CD4-positive, alpha-beta T cell treated with Interleukin-4 for 4 hours (primary cell): ENCODE data around the gene WDR1.

Experiments
- DNase-seq: peaks from one replicate; pipeline ENCODE4 v3.0.0-alpha.2; 2020

The WDR1 gene

DNA sequence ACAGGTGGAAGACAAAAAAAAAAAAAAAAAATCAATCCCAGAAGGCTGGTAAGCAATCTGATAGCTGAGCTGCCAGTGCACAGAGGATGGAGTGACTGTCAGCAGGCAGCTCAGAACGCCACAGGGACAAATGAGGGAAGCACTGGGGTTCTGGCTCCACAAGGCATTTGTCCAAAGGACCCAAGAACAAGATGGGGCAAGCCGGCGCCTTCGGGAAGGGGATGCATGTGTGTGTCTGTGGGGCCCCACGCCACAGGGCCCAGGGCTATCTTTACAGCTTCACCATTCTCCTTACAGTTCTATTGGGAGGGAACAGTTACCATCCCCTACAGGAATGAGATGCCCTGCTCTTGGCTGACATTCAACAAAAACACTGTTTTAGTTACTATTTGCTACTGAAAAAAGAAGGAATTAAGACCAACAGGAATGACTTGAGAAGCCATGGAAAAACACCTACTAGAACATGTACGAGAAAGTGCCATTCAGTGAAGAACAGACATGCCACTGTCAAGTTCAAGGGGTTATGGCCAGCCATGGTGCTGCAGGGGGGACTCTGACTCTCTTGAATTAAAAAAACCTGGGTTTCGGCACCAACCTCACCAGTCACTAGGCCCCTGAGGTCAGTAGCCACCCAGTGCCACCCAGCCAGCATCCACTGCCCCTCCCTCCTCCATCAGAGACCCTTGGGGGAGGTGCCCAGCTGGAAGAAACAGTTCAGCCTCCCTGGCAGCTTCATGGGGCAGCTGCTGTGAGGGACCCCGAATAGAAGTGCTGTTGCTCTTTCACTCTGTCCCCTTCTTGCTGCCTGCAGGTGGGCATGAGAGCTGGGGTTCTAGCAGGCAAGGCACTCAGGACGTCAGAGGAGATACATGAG is 18.5 kb downstream of the WDR1 start:
- no peak for DNase-seq

DNA sequence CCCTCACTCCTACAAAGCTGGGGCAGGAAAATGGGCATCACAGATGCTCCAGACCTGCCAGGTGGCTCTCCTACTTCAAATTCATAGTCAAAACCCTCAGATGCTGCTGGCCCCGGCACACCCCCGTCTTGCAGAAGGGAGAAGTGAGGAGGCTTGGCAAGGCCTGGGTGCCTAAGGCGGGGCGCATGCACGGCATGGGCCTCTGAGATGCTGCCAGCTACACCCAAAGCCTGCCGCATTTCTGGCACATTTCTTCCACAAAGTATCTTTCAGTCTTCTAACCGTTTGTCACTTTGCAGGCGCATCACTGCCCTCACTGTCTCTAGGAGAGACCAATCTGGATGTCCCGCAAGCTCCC is 19.6 kb downstream of the WDR1 start:
- no peak for DNase-seq

DNA sequence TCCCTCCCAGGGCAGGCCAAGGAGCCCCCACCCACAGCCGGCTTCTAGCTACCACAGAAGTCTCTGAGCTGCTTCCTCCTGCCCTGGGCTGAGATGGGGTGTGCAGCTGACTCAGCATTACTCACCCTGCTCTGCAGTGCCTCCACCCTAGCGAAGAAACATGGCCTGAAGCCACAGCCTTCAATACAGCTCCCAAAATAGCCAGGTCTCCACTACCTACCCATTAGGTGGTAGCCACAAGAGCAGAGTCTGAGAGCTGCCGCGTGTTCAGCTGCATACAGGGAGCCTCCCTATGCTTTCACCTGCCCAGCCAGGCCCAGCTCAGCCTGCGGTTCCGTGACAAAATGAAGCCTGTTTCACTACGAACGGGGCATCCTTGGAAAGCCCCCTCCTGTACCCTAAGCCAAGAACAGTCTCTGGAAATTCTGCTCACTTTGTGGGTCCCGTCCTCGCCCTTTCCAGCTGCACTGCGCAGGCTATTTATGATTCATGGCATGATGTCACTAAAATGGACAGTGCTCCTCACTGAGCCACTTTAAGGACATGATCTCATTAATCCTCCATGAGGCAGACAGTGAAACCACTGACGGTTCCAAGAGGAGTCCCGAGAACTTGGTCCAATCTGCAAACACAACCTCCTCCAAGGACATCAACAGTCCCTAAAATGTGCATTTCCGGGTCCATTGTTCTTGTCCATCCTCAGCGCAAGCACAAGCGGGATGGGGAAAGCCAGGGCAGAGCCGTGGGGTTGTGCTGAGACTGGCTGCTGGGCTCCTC is 20.2 kb downstream of the WDR1 start:
- DNase-seq, result peak; percentile 93

DNA sequence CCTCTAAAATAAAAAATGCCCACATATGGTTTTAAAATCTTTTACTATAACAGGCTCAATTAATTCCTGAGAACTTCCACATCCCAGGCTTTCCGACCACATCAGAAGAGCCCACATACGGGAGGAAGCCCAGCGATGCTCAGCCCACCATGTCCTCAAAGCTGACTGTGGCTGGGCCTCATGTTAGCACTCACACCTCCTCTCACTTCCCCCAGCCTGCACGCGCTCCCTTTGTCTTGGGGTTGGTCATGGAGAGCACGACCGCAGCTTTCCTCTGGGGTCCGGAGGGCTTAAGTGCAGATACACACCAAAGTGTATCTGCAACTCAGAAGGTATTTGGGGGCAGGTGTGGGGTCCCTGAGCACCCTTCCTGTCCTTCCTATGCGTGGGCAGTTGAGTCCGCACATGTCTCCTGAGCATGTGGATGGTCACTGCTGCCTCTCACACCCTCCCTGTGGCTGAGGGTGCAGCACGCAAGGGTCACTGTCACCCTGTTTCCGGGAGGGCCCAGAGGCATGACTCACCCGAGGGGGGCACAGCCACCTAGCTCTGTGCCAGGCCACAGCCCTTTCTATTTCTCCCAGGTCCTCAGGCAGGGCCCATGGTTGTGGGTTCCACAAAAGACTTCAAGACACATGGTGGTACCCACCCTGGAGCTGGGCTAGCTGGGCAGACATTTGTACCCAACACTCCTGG is 21.2 kb downstream of the WDR1 start:
- DNase-seq, result peak; percentile 49

DNA sequence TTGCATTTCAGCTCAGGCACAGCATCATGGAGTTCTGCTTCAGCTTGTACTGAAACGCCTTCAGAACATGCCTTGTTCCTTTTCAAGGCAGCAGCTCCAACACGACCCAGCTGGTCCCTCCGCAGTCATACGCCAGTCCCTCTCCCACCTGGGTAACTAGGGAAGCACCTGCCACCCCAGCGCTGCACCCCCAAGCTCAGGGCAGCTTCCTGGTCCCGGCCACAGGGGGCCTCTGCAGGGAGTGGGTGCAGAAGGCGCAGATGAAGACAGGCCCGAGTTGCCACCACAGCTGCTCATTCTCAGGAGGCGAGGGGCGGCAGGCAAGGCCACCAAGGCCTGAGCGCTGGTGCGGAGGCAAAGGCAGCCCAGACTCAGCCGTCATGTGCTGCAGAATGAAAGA is 21.8 kb downstream of the WDR1 start:
- no peak for DNase-seq

DNA sequence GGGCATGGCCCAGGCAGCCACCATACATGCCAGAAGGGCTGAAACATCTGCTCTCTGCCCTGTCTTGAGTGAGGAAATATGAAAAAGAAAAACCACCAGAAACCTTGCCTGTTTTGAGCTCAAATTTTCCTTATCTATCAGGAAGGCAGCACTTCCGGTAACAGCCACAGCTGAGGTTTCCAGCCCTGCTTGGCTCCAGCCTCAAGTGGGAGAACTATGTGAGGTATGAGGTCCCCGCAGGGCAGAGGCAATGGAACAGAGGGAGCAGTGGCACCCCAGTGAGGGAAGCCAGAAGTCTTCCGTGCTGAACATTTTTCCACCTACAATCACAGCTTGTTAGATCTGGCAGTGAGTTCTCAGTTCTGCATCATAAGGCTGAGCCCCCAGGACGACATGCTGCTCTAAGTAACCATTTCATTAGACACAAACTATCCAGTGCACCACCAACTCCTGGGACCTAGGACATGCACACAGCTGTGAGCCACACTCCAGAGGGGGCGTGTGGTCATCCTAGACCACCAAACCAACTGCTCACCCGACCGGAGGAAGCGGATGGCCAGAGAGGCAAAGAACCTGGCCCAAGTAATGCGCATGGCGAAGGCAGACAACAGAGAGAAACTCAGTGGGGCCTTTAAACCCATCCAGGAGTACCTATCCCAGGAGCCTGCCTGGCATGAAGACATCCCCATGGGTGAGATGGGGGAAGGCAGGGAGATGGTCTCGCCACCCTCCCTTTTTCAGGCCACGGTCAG is 22.6 kb downstream of the WDR1 start:
- no peak for DNase-seq

DNA sequence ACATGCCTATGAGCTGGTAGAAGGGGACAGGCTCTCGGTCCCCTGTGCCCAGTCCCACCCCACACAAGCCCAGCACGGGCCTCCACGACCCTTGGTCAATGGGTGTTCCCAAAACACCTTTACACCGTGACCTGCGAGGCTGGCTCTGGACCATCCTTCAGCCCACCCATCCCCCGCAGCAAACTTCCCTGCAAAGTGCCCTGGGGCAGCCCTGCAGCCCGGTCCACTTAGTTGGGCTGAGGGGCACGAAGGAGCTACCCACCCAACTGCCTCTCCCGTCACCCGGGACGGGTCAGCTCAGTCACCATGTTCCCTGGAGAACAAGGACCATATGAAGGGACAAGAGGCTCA is 23.4 kb downstream of the WDR1 start:
- DNase-seq, result no peak

DNA sequence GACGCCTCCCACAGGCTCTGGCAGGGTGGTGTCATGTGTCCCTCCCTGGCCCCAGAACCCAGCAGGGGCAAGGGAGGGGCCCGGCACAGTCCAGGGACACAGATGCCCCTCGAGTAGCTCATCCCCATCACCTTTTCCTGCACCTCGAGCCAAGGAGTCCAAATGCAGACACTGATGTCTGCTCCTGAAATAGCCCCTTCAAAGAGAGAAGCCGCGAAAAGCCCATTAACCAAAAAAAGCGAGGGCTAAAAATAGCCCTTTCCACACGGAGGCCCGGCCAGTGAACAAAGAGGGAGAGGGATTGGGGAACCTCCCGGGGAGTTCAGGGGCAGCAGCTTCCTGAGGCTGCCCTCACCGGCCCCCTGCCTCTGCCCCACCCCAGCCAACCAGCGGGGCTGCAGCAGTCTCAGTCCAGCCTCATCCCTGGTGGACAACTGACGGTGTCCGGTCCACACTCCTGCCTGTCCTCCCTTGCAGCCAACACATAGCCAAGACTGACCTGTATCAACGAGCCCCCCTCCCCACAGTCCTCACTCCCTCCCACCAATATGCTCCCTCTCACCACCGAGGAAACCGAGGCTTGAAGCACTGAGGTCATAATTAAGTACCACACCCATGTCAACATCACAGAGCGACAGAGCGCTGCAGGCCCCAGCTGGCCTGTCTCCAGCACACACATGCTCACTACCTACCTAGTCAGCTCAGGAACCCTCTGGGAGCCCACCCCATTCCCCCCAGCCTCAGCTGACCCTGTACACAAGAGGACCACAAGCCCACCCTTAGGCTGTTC is 23.9 kb downstream of the WDR1 start:
- DNase-seq, result no peak

DNA sequence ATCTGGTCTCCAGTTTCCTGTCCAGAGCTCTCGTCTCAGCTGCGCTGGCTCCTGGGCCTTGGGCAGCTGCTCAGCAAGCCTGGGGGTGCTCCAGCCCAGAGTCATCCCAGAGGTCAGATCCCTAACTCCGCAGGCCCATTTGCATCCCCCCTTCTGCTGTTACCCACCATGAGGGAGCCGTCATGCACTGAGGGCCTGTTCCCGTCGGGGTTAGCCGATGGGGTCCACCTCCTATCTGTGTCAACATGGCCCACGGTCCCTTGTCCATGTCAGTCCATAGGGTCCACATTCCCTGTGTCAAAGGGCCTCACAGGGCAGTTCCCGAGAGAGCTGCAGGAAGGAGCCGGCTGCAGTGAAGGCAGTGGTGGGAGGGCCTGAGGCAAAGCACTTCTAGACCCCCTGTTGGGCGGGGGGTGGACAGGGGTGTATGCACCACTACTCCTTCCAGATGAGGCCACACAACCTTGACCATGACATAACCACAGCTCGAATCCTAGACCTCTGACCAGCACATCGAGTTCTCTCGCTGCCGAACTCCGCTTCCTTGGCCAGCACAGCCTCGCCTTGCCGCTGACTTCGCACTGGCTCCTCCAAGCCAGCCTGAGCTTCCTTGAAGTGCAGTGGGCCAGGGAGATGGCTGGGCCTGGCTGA is 24.9 kb downstream of the WDR1 start:
- no peak for DNase-seq

DNA sequence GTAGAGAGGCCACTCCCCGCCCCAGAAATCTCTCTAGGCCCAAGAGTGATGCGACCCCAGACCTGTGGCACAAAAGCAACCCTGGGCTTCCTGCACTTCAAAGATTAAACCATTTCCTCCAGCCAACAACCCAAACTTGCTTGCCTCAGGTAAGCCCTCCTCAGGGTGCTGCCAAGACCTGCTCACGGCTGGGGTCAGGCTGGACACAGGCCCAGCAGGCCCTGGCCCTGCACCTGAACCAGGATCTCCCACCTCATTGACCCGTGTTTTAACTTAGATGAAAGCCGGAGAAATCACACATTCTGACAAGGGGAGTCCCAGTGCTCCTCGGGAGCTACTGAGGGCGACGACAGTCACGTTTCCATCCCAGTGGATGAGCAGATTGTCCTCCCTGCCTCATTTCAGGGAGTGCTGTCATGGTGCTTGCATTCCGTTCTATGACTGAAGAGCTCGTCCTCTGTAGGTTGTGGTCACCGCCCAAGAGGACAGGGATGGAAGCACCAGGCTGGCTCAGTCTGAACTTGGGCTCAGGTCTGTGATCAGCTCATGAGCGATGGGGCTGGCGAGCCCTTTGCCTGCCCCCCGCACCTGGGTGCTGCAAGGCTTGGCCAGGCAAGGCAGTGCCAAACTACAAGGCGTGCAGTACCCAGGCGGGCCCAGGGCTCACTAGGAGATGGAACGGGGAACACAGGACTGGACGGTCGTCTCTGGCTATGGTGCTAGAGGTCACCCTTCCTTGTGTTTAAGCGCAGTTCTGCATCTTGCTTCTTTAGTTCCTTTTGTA is 25.9 kb downstream of the WDR1 start:
- no peak for DNase-seq

DNA sequence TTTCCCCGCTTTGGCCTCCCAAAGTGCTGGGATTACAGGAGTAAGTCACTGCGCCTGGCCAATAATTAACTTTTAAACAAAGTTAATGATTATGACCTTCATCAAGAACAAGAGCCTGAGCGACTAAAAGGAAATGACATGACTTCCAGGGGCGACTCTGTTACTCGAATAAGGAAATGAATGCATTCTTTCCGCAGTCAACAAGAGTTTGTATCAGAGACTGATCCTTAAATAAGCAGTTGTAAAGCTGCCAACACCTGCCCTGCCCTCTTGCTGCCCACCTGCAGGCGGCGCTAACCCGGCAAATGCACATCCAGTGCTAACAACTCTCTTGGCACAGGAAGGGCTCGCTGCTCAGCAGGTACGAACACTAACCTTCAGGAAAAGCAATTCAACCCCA is 27.3 kb downstream of the WDR1 start:
- no peak for DNase-seq

DNA sequence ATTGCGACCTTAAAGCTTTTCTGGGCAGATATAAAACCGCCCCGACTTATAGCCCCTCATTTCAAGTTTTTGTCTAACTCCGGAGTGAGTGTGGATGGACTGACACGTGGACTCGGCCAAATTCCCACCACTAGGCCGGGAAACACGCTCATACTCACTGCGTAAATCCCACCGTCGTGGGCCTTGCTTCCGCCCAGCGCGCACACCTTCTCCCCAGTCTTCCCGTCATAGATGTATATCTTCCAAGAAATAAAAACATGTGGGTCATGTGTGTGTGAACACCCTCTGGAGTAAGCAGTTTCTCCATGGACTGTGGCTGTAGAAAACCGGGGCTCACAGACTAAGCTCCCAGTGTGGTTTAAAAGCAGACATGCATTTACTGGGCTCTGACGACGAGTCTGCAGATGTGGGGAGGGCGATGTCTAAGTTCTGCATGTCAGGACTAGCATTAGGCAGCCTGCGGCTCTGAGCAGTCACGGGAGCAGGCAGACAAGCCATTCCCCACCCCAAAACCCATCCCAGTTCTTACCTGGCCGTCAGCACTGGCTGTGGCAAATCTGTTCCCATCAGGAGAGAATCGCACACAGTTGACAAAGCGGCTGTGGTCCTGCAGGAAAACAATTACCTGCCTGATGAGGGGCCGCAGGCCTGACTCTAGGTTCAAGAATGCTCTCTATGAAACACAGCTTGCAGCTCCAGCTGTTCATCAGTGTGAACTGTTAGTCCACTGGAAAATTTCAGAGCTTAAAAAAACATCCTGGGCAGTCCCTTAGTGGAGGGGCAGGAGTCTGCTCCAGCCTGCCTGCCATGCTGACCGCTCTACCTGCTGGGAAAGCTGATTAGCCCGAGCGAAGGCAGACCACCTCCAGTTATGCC is 28.2 kb downstream of the WDR1 start:
- no peak for DNase-seq

DNA sequence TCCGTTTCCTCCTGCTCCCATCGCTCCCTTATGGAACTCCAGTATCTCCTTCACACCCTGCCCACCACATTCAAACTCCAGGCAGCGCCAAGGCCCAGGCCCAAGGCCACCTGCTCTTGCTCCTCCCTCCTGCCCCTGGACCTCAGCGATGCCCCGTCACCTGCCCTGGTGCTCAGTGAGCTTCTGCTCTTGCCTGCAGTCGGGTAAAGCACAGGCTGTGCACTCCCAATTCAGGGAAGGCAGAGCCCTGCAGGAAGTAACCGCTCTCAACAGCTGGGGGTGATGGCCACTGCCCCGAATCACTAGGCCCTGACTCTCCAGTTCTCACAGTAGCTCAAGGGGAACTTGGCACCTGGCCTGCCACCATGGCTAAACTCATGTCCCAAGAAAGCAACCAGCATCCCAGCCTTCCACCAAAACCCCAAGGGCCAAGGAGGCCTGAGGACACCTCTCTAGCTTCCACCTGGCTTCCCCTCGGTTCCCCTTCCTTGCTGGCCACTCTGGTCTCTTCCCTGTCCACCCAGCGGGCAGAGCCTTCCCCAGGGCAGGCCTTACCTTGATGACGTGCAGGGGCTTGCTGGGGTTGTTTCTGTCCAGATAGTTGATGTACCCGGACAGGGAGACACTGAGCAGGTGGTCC is 29.3 kb downstream of the WDR1 start:
- DNase-seq, result no peak

DNA sequence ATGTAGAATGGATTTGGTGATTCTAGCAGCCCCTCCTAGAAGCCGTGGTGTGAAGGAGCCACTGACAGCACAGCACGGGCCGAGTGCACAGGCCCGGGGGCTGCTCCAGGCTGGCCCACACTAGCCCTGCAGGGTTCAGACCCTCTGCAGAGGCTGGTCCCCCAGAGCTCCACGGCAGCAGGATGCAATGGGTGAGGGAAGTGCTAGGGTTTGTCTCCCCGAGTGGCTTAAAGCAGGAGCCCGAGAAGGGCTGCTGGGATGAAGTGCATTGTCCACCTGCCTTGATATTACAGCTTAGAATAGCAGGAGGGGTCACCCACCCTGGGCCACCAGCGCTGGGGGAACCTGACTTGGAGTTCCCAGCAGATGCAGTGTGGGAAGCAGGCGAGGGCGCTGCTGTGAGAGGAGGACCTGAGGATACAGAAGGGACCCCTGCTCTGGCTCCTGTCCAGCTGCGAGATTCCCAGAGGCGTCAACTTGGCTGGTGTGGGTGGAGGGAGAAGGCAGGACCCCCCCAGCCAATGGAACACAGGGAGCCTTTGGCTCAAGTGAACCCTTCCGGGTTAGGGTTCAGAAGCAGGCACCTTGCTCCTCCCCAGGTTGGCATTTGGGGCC is 30.0 kb downstream of the WDR1 start:
- no peak for DNase-seq

DNA sequence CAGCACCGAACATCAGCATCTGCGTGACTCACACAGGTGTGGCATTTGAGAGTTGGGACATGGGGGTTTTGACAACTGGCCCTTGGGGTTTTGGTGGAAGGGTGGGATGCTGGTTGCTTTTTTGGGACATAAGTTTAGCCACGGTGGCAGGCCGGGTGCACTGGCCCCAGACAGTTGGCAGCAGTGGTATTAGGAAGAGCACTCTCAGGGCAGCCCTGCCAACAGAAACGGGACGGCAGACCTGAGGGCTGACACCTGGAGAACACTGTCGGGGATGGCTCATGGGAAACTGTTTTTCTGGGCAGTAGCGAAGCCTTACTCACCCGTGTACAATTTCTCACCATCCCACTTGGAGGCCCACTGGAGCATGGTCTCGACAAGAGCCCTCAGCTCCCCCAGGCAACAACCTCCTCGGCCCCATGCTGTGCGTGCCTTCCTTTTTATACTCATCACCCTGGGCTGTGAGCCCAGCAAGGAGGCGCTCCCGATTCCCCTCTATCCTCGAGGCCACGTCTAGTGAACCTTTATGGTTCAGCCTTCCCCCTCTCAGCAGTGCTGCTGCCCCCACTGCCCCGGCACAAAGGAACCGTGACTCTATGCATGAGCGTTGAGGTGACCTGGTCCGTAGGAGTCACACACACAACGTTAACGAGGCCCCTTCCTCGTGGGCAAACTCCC is 30.6 kb downstream of the WDR1 start:
- no peak for DNase-seq

DNA sequence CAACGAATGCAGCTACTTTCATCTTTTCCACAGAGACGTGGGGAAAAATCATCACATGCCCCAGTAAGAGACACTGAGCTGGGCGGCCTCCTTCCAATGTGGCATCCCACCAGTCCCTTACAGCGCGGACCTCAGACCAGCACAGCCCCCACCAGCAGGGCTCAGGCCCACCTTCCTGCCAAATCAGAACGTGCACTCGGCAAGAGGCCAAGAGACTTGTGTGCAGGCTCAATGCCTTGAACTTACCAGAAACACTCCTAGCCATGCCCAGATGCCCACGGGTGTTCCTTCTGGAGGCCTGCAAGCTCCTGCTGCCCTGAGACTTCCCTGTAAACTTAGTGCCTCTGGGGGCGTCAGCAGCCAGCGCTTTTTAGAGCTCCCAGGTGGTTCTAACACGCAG is 31.2 kb downstream of the WDR1 start:
- no peak for DNase-seq

DNA sequence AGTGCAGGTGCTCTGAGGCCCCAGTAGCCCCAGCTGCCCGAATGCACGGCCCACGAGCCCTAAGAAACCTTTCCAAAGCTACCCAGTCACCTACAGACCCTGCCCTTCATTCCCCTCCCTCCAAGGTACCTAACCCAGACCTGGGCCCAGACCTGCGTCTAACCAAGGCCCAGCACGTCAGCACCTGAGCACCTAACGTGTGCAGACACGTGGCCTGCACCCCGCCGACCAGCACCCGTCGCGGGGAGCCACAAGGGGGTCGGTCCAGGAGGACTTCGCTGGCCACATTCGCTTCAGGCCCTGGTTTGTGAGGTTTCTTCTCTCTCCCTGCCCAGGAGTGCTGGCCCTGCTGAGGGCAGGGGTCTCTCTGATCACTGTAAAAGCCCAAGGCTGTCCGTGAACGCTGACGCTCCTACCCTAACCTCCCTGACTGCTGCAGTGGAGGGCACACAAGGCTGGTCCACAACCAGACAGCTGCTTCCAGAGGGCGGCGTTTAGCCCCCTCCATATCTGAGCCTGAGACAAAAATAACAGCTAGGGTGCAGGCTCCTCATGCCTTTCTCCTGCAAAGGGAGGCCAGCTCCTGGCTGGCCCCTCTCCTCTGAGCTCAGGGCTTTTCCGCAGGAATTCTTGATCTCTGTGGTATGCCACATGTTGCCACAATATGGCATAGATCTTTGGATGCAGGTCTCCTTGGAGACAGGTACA is 31.8 kb downstream of the WDR1 start:
- no peak for DNase-seq
